Dendritic cell treated with granulocyte-macrophage colony-stimulating factor and Interleukin-4, amounts not matched to agents 40 ng/mL and 50 ng/mL, for 4 days (primary cell): ENCODE measurements around the gene EPN2.
A peak's percentile ranks its signal among the peaks of the same experiment; 100 is the strongest.

Experiments
- H3K27ac Mint-ChIP-seq: one replicate; pipeline ENCODE4 v1.8.0; 2022; ENCODE audit warnings: mild to moderate bottlenecking, mixed read lengths
- H3K27me3 Mint-ChIP-seq: one replicate; pipeline ENCODE4 v1.8.0; 2022; ENCODE audit warnings: mild to moderate bottlenecking, mixed read lengths
- H3K36me3 Mint-ChIP-seq: one replicate; pipeline ENCODE4 v1.8.0; 2022; ENCODE audit warnings: low read depth, mixed read lengths
- H3K4me1 Mint-ChIP-seq: one replicate; pipeline ENCODE4 v1.8.0; 2022; ENCODE audit warnings: low read depth, mixed read lengths
- H3K4me3 Mint-ChIP-seq: one replicate; pipeline ENCODE4 v1.8.0; 2022; ENCODE audit warnings: mild to moderate bottlenecking, moderate library complexity, mixed read lengths
- H3K9me3 Mint-ChIP-seq: one replicate; pipeline ENCODE4 v1.8.0; 2022; ENCODE audit warnings: mixed read lengths
- intact Hi-C: fragments of 100-400 bp; cut with micrococcal nuclease; formaldehyde crosslinking; loops from one replicate; pipeline ENCODE4 v1.15.0; 2022

Gene EPN2

GRCh38 chr17:19371259-19372010 is 134.3 kb downstream of the EPN2 start:
- peak overlapping the region; percentile 86 for H3K27ac Mint-ChIP-seq
- intact Hi-C loops: no loop called here
- no peak overlapping the region for H3K4me3 Mint-ChIP-seq
- H3K9me3 Mint-ChIP-seq: no peaks in the 10 kb centered on the region
- H3K36me3 Mint-ChIP-seq: peaks cover 11% of the 10 kb centered on the region
- peaks cover 61% of the 10 kb centered on the region for H3K4me1 Mint-ChIP-seq
- H3K27me3 Mint-ChIP-seq: peaks cover 2% of the 10 kb centered on the region

- Mint-ChIP-seq H3K4me1 (peaks cover 65% of the 10 kb centered on the region), H3K9me3 (no peaks in the 10 kb centered on the region), H3K27ac (peak overlapping the region; percentile 86), H3K4me3 (no peak overlapping the region), H3K36me3 (peaks cover 11% of the 10 kb centered on the region), H3K27me3 (no peaks in the 10 kb centered on the region)
- intact Hi-C loops: no loop called here
These were observed 134.8 kb downstream of the EPN2 start for GRCh38 chr17:19372011-19372370.

- H3K4me3 Mint-ChIP-seq: peak overlapping the region; percentile 37
- H3K36me3 Mint-ChIP-seq: peaks cover 13% of the 10 kb centered on the region
- no peaks in the 10 kb centered on the region for H3K27me3 Mint-ChIP-seq
- peaks cover 67% of the 10 kb centered on the region for H3K4me1 Mint-ChIP-seq
- intact Hi-C loops: no loop called here
- no peaks in the 10 kb centered on the region for H3K9me3 Mint-ChIP-seq
- peak overlapping the region; percentile 86 for H3K27ac Mint-ChIP-seq
These were observed 135.3 kb downstream of the EPN2 start for GRCh38 chr17:19372439-19372838.

DNA sequence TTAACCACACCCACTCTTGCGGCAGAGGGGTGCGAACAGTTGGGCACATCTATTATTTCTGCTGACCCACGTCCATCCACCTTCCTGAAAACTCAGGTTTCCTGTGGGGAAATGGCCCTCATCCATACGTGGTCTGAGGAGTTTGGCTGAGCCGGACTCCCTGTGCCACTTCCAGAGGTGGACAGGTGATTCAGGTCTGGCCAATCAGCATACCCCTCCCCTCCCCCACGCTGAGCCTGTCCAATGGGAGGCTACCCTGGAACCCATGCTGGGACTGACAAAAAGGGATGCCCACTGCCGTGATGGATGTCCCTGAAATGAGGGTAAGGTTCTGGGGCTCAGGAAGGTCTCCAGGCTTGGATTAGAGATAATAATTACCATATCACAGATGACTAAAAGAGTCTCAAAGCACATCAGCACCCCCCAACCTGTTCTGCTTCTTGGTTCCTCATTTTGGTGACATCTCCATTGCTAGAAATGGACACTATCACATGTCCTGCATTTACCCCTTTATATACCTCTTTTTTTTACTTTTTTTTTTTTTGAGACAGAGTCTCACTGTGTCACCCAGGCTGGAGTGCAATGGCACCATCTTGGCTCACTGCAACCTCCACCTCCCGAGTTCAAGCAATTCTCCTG is 135.8 kb downstream of the EPN2 start:
- Mint-ChIP-seq H3K36me3 (peaks cover 18% of the 10 kb centered on the region), H3K27ac (no peak overlapping the region), H3K27me3 (no peaks in the 10 kb centered on the region), H3K9me3 (no peaks in the 10 kb centered on the region), H3K4me1 (peaks cover 67% of the 10 kb centered on the region), H3K4me3 (no peak overlapping the region)
- intact Hi-C loops: no loop called here

DNA sequence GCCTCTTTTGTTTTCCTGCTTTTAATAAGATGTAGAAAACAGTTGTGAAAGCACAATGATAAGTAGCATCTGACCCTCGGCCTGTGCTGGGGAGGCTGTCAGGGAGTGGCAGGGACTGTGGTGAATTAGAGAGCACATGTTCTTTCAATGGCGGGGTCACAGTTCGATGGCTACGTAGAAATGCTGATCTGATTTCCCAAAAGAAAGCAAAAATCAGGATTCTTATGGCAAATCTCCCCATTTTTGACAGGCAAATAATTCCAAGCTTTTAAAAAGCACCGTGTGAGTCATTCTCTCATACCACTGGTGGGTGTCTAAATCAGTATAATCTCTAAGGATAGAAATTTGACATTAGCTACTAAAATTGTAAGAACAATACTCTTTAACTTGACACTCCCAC is 137.0 kb downstream of the EPN2 start:
- intact Hi-C loops: no loop called here
- Mint-ChIP-seq H3K4me3 (no peak overlapping the region), H3K36me3 (peaks cover 26% of the 10 kb centered on the region), H3K27me3 (no peaks in the 10 kb centered on the region), H3K4me1 (peaks cover 62% of the 10 kb centered on the region), H3K27ac (no peak overlapping the region), H3K9me3 (no peaks in the 10 kb centered on the region)

GRCh38 chr17:19375732-19376131 is 138.6 kb downstream of the EPN2 start:
- Mint-ChIP-seq H3K9me3 (no peaks in the 10 kb centered on the region), H3K27ac (no peak overlapping the region), H3K36me3 (peaks cover 42% of the 10 kb centered on the region), H3K27me3 (no peaks in the 10 kb centered on the region), H3K4me3 (no peak overlapping the region), H3K4me1 (peaks cover 55% of the 10 kb centered on the region)
- intact Hi-C loops: loop anchor here (5.0 kb wide), 1 partner anchor 132 kb away; no protein-coding TSS in a partner anchor

- Mint-ChIP-seq H3K27me3 (no peaks in the 10 kb centered on the region), H3K4me1 (peaks cover 44% of the 10 kb centered on the region), H3K36me3 (peaks cover 53% of the 10 kb centered on the region), H3K9me3 (no peaks in the 10 kb centered on the region), H3K4me3 (peak overlapping the region; percentile 100), H3K27ac (peak overlapping the region; percentile 98)
- intact Hi-C loops: loop anchor here (5.0 kb wide), 1 partner anchor 130 kb away; no protein-coding TSS in a partner anchor
These were observed 139.6 kb downstream of the EPN2 start for GRCh38 chr17:19376811-19377210.

DNA sequence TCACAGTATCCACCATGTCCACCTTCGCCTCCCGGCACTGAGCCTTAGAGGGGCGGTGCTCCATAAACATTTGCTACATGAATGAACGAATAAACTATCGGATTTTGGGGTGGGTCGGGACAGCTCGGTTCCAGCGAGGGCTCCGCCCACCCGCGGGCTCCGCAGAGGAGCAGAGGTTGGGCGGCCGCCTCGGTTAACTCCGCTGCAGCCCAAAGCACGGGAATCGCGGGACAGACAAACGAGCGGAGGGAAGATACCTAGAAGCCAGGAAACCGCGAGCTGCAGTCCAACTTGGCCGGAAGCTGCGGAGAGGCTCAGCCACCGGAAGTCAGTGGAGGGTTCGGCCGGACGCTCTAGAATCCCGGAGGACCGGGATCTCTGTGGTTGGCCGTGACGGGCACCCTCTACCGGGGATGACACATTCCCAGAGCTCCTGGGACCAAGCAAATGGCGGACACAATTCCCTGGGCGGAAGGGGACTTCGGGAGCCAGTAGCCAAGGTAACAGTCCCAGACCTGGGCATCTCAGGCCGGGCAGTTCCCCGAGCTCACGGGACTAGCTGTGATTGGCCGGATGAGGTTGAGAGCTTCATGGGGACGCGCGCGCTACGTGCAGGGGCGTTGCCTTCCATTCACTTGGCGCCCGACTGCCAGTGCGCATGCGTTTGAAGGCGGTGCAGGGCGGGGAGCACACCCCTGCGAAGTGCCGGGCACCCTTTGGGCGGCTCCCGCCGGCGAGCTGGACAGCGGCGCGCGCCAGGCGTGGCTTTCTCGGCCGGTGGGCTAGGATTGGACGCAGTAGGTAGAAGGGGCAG is 140.6 kb downstream of the EPN2 start:
- Mint-ChIP-seq H3K4me3 (peak overlapping the region; percentile 100), H3K4me1 (peaks cover 43% of the 10 kb centered on the region), H3K36me3 (peaks cover 63% of the 10 kb centered on the region), H3K27ac (peak overlapping the region; percentile 98), H3K27me3 (no peaks in the 10 kb centered on the region), H3K9me3 (no peaks in the 10 kb centered on the region)
- intact Hi-C loops: loop anchor here (5.0 kb wide), 1 partner anchor 129 kb away; no protein-coding TSS in a partner anchor

GRCh38 chr17:19378416-19379360 is 141.5 kb downstream of the EPN2 start, which contains the start of gene MAPK7:
MAPK7 (plus strand) TSS chr17:19378498; CDS start chr17:19378901, 403 bp downstream.
- Mint-ChIP-seq H3K4me3 (peak within 1 kb of the TSS; percentile 100), H3K27me3 (no peaks in the 10 kb centered on the region), H3K27ac (peak within 1 kb of the TSS; percentile 98), H3K4me1 (peaks cover 43% of the 10 kb centered on the region), H3K36me3 (peaks cover 71% of the 10 kb centered on the region), H3K9me3 (no peaks in the 10 kb centered on the region)
- intact Hi-C loops: loop anchor here (5.0 kb wide), 1 partner anchor 129 kb away; no protein-coding TSS in a partner anchor

GRCh38 chr17:19379361-19380065 is 142.3 kb downstream of the EPN2 start:
- Mint-ChIP-seq H3K9me3 (no peaks in the 10 kb centered on the region), H3K4me1 (peaks cover 46% of the 10 kb centered on the region), H3K27me3 (no peaks in the 10 kb centered on the region), H3K36me3 (peaks cover 73% of the 10 kb centered on the region), H3K4me3 (peak overlapping the region; percentile 100), H3K27ac (peak overlapping the region; percentile 98)
- intact Hi-C loops: loop anchor here (5.0 kb wide), 1 partner anchor 128 kb away; no protein-coding TSS in a partner anchor

- Mint-ChIP-seq H3K27me3 (no peaks in the 10 kb centered on the region), H3K27ac (no peak overlapping the region), H3K9me3 (no peaks in the 10 kb centered on the region), H3K4me1 (peaks cover 55% of the 10 kb centered on the region), H3K36me3 (peaks cover 81% of the 10 kb centered on the region), H3K4me3 (no peak overlapping the region)
- intact Hi-C loops: no loop called here
These were observed 143.5 kb downstream of the EPN2 start for GRCh38 chr17:19380481-19381301.

DNA sequence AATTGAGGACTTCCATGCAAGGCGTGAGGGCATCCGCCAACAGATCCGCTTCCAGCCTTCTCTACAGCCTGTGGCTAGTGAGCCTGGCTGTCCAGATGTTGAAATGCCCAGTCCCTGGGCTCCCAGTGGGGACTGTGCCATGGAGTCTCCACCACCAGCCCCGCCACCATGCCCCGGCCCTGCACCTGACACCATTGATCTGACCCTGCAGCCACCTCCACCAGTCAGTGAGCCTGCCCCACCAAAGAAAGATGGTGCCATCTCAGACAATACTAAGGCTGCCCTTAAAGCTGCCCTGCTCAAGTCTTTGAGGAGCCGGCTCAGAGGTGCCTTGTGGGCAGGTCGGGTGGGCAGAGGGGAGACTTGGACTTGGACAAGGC is 144.2 kb downstream of the EPN2 start:
- intact Hi-C loops: no loop called here
- H3K27ac Mint-ChIP-seq: no peak overlapping the region
- peaks cover 58% of the 10 kb centered on the region for H3K4me1 Mint-ChIP-seq
- H3K4me3 Mint-ChIP-seq: no peak overlapping the region
- no peaks in the 10 kb centered on the region for H3K9me3 Mint-ChIP-seq
- H3K27me3 Mint-ChIP-seq: no peaks in the 10 kb centered on the region
- peaks cover 81% of the 10 kb centered on the region for H3K36me3 Mint-ChIP-seq
